Fibroblast of lung (primary cell): Measurements from ENCODE around the gene JAKMIP1.

Experiments
- CTCF ChIP-seq, 2 donors: IDR thresholded peaks in 1 of 2; conservative IDR thresholded peaks in 1 of 2; 1 replicate in 1 of 2; 2 replicates in 1 of 2; pipeline ENCODE4 v1.5.1; 2011 to 2012; ENCODE audit warnings: low read length in 2 of 2, control low read depth in 1 of 2, inconsistent platforms in 1 of 2, low read depth in 1 of 2, mild to moderate bottlenecking in 1 of 2
- EZH2 ChIP-seq: IDR thresholded peaks from 2 replicates; pipeline ENCODE4 v1.5.1; 2012; ENCODE audit warnings: low read length, control low read depth, mild to moderate bottlenecking; ENCODE audit errors: missing control alignments

- TF ChIP-seq CTCF (conservative IDR thresholded peaks at IDR 0.05 in 1 of 2, IDR thresholded peaks at IDR 0.05 in 1 of 2; ENCODE audit: low read depth in 1 of 2, low read length in 2 of 2) (no peak), EZH2 (no peak)
Observed at GRCh38 chr4:6134612-6135220, 65.6 kb downstream of the JAKMIP1 start.
